LHCN-M2 (cell line): Measurements from ENCODE around the gene PPM1F. TPM values are rescaled to one million over a fixed set of nuclear protein-coding genes. Genes with fewer than 3 reads are reported as not detected.

ENCODE experiments used
- DNase-seq: peaks from one replicate; pipeline ENCODE4 v3.0.0-alpha.2; 2012; ENCODE audit warnings: low read depth
- total RNA-seq: library from RNA; depleted of rRNA; stranded (reverse); fragments of >200 nt; gene quantifications from 2 replicates; pipeline ENCODE4 v1.2.3, GENCODE V29; 2014

Gene PPM1F
- total RNA-seq, 1 experiment from 2014 or later: 184 TPM

DNA sequence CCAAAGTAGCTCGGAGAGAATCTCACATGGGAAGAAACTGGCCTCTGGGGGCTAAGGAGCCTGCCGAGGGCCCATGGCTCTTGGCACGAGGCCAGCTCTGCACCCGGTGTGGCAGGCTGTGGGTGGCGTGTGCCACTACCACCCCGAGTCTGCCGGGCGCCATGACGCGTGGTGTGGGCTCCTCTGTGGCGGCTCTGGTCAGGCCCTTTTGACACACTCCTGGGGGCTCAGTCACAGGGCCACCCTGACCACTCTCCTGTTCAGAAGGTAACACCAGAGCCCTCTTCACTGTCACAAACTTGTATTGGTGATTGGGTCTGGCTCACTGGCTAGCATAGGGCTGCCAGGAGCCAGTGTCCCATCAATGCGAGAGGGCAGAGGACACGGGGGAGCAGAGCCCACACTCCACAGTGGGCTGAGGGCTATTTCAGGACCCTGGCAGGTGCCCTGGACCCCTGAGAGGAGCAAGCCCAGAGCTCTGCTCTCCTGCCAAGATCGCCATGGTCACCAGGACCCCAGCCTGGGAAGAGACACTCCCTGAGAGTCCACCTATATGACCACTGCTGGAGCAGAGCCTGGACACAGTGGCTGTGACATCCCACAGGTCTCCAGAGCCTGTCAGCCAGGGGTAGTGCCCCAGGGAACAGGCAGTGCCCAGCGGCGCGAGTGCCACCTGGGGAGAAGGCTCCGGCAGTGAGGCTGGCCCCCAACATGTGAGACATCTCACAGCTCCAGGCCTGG lies 8.6 kb upstream of the PPM1F start:
- no peak for DNase-seq

DNA sequence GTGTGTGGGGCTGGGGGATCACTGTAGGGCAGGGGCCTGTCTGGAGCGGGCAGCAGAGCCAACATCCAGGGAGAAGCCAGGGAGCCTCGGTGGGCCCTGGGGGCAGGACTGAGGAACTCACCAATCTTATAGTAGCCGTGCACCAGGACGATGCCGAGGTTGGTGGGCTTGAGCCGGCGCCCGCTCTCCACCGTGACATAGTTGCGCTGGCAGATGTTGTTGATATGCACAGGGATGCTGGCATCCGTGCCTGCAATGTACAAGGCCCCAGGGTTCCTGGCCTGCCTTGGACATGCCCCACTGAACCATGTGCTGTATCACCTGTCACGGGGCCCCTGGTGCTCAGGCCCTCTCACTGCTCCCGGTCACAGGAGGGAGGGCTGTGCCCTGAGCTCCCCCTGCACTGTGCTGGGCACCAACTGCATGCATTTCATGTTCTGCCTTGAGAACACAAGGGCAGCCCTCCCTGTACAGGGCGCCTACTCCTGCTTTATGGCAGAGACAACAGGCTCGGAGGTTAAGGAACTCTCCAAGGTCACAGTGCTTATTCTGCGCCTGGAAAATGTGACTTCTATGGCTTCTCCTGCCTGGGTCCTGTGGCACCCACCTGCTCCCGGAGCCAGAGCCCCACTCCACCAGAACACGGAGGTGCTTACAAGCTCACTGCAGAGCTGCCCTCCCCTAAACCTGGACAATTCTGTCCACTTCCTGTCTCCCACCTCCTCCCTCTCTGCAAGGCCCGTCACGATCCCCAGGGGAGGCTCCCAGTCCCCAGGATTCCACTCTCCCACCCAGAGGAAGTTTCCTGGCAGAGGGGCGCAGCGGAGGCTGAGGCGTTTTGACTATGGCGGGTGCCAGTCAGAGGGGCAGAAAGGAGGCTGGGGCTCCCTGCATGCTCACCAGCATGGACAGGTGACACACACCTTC lies 7.8 kb upstream of the PPM1F start:
- no peak for DNase-seq

DNA sequence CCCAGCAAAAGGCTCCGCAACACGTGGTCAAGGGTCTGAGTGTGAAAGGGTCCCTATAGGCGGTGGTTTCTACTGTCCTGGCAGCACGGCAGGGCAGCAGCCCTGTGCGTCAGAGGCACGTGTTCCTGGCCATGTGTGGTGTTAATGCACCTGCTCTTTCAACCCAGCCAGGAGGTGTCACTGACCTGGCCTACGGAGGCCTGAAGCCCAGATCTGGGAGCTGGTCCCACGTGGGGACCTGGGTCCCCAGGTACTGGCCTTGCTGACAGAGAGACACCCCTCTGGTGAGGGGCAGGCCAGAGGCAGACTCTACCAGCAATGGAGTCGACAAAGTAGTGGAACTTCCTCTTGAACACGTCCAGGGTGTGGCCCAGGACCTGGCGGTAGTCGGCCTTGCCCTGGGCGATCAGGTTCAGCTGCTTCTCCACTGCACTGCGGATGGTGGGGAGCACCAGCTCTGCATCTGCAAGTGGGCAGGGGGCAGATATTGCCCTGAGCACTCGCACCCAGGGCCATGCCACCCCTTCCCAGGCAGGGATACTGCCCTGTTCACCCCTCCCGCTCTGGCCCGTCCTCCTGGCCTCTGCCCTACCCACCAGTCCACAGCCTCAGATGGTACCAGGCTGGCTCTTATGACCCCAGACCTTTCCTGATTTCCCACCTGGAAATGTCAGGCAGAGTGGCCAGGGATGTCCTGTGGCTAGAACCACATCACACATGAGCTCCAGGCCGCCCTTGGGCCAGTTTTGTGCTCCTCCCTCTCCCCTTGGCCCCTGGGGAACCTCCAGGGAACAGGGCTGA lies 6.8 kb upstream of the PPM1F start:
- DNase-seq: no peak

DNA sequence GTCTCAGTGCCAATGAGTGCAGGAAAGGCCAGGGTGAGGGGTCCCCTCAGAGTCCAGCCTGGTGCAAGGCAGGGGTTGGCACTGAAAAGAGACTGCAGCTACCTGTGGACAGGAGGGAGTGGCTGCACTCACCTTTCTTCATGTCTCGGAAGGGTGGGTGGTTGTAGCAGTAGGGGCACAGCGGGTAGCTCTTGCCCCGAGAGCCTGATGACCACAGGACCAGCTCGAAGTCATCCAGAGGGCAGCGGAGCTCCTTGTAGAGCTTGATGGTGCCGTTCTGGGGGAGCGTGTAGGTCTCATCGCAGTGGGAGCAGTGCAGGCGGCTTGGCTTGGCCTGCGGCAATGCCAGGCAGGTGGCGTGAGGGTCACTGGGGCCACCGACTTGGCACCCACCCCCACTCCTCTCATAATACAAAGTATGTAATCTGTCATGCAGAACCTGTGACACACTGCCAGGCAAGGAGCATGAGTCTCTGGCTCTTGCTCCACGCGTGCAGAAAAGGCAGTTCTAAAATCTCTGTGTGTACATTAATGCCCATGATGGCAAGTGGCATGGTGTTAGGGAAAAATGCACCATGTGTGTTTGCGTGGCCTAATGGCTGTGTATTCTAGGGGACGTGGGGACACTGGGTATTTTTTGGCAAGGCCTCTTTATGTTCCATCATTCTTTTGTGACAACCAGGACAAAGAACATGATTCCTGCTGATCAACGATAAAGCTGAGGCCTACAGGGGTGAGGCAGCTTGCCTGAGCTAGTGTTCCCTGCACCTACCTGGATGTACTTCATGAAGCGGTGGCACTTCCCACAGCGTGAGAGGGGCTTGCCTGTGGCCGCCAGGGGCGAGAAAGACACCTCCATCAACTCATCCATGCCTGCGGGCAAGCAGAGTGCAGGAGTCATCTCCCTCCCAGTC lies 6.0 kb upstream of the PPM1F start:
- DNase-seq: no peak

DNA sequence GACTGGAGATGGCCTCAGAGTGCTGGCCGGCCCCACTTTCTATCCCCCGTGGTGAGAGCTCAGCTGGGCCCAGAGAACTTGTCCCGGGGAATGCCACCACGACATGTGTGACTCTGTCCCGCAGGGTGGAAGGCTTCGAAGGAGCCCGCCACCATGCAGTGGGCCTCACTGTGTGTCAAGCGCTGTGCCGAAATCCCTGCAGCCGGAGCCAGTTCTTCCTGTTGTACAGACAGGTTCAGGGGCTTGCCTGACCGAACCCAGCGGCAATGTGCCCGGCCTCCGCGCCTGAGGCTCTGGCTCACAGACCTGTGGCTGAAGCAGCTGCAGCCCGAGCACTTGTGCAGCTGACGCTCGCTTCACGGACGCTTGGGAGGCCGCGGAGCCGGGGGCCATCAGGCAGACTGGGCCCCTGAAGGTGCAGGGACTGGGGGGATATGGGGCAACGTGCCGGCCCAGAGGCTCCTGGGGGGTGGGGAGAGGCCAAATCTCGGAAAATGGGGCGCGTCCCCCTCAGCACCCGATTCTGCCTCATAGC lies 650 bp downstream of the PPM1F start:
- DNase-seq: peak; percentile 65

DNA sequence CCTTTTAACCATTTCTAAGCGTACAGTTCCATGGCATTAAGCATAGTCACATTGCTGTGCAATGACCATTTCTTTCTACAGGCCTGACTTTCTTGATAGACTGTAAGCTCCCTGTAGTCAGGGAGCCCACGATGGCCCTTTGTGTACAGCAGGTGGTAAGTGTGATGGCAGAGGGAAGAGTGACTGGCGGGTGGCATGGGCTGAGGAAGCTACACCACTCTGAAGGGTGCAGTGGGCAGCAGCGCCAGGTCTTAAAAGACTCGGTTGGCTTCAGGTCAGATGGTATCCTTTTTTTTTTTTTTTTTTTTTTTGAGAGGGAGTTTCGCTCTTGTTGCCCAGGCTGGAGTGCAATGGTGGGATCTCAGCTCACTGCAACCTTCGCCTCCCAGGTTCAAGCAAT lies 1.6 kb downstream of the PPM1F start:
- no peak for DNase-seq

DNA sequence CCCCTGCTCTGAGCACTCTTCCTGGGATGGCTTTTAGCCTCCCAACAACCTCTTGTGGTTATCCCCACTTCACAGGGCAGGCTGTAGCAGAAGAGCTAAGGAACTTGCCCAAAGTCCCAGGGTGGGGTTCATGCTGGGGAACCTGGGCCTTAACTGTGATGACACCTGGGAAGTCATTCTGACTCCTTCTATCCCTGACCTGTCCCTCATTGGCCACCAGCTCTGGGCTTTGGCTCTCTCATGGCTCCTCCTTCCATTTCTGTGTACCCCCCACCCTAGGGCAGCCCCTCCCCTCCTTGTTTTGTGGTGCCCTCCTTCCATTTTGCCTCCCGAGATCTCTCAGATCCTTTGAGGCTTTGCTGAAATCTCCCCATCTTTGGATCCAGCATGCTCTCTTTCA lies 2.7 kb downstream of the PPM1F start:
- DNase-seq: no peak

DNA sequence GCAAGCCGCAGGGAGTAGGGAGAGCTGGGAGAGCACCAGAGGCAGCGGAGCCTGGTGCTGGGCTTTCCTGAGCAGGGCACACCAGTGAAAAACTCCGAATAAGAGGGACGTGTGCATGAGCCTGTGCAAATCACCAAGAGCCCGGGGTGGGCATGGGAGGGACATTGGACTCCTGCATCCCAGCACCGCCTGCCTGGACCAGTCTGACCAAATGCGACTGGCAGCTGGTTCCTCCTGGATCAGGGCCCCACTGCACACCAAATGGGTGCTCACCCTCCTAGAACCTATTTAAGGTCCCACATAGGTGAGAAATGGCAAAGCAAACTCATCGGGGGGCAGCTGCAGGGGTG lies 3.1 kb downstream of the PPM1F start:
- DNase-seq: no peak

DNA sequence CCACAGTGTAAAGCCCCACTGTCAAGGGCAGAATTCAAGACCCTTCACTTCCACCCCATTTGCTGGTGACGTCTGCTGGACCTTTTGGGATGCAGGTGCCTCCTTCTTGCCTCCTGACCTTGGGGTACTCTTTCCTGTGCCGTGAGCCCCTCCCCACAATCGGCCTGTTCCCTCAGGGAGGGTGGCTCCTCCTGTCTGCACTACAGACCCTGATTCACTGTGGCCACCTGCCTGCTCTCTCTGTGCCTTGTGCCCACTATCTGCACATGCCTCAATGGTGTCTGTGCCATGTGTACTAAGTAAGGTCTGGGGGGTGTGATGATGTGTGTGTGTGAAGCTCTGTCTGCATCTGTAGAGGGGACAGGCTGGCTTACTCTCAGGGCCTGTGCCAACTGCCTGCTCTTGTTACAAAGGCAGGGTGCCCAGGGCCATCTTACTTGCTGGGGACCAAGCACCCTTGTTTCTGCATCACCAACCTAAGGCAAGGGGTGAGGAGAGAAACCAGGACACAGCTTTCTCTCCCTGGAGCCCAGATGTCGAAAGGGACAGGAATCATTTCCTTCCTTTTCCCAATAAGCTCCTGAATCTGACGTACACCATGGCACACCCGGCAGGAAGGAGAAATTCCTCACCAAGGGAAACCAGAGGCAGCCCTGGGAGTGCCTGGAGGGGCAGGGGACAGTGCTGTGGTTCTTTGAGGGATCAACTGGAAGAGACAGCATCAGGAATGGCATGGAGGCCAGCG lies 3.7 kb downstream of the PPM1F start:
- DNase-seq: no peak

DNA sequence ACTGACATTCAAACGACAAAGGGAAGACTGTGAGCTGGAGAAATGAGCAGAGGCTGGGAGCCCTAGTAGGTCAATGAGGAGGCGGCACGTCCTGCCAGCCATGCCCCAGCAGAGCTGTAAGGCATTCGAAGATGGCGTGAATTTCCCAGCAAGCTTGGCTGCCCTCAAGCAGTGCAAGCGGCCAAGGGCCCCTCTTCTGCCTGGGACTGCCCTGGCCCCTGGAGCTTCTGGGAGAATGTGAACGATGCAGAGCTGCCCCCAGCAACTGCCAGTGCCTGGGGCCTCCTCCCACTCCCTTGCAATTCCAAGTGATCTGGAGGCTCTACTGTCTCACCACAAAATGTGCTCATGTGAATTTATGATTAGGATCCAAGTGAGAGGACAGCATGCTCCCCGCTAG lies 4.3 kb downstream of the PPM1F start:
- DNase-seq: no peak

DNA sequence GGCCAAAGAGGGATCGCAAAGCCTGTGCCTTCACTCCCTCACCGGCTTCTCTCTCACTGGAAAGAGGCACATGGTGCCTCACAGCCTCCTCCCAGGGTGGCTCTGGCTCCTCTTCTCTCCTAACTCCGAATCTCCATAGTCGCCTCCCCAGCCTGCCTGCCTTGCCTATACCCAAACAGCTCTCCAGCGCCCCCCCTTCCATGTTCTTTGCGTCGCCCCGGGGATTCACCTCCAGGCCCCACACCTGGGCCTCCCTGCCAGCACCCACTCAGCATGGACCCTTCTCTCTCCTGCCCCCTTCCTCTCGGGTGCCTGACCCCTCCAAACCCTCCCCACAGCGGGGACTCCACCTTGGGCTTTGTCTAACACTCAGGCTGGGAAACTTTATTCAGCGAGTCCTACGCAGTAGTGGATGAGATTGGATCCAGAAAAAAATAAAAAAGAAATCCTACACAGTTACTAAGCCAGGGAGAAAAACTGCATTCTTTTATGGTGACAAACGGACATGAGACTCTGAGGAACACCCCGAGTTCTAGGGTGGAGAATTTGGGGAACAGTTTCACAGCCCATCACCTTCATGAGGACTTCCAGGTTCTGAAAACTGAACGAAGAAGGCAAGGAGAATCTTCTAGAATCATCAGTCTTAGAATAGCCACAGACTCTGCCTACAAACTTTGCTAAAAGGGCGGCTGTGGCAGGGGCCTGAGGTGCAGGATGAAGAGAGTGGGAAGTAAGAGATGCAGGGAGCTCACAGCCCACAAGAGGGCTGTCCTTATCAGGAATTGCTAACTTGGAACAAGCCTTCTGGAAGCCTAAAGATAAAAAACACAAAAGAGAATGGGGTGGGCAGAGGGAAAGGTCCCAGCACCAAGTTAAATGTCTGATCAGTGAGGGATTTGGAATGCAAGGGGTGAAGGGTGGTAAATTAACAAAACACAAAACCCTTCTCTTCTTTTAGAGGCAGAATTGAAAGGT lies 5.3 kb downstream of the PPM1F start:
- peak; percentile 72 for DNase-seq

DNA sequence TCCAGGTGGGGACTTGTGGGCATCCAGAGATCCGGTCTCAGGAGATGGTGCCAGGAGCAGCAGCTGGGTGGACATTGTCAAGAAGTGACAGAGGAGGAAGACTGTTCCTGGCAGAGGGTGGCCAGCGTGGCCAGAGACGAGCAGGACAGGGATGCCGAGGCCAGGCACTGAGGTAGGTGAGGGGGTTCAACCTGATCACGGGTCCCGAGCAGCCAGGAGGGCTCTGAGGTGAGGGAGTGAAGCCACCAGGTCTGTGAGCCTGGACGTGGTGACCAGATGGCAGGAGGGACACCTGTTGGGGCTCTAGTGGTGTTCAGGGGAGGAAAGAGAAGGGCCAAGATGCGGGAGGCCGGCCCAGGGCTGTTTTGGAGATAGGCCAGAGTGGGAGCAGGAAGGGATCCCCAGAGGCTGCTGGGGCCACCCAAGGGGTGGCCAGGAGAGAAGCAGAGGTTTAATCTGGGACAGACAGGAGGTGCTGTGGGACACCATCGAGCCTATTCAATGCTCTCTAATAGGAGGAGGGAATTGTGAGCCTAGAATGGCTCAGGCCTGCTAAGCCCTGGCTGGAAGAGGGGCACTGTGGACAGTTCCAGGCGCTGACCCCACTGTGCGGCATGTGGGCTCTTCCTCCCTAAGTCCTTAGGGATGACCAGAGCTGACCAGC lies 6.3 kb downstream of the PPM1F start:
- DNase-seq: no peak

DNA sequence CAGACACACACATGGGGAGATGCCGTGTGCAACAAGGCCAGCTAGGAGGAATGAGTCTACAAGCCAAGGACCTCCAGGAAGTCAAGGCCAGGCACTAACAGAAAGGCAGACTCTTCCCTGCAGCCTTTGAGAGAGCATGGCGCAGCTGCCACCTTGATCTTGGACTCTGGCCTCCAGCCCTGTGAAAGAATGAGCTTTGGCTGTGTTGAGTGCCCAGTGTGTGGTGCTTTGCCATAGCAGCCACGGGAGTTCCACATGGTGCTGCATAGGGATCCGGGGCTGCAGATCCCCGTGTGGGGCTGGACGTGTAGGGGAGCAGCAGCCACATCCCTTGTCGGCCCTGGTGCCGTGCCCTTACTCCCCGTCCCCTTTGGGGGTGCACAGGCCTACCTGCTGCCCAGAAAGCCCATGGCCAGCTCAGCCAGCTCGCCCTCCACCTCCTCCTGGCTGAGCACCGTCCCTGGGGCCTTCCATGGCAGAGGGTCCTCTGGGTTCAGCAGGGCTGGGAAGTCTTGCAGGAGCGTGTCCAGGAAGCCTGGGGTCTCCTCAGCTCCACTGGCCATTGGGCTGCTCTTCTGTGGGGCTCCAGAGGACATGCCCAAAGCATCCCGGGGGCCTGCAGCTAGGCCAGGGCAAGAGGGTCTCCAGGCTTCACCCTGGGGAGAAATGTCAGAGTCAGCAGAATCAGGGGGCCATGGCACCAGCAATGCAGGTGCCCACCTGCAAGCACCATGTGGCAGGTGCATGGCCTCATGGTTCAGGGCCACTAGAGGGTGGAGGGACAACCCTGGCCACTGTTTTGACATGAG lies 7.0 kb downstream of the PPM1F start:
- DNase-seq: no peak

DNA sequence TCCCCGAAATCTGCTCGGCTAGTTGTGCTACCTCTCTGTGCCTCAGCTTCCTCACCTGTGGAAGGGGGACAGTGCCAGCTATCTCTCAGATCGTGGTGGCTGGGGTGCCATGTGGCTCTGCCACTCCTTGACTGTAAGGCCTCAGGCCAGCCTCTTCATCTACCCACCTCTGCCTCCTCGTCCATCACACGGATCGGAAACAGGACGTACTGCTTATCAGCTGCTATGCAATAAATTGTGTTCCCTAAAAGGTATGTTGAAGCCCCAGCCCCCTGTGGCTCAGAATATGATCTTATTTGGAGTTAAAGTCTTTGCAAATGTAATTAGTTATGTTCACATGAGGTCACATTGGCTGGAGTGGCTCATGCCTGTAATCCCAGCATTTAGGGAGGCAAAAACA lies 7.8 kb downstream of the PPM1F start:
- no peak for DNase-seq

DNA sequence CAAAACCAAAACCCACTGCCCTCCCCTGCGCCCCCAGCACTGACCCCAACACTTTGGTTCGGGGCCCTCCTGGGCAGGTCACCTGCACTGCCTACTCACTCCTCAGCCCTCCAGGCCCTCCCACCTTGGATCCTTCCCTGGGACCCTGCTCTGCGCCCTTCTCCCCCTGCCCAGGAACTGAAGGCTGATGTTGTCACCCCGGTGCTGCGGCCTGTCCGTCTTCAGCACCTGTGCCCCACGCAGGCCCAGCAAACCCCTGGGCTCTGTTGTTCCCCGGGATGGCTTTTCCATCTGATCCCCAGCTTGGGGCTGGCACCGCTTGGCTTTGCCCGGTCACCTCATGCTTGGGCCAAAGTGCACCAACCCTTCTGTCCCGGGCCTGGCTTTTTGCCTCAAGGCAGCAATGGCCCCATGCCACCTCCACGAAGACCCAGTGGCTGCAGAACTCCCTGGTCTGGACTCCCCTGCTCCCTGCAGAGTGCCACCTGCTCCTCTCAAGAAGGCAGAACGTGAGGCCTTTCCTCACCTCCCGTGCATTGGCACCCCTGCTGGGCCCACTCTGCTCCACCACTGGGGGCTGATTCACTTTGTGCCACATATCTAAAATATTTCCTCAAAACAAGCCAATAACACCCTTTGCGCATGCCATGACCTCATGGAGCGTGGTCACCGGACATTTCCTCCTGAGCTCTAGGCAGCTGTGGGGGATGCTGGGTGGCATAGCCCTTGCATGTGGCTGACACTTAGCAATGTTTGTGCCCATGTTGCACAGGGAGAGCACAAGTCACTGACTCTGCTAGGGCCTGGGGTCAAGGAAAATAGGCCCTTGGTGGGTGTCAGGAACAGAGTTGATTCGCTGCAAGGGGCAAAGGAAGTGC lies 8.8 kb downstream of the PPM1F start:
- peak; percentile 70 for DNase-seq
